ENCODE measurements around the gene MPEG1.

Gene MPEG1

DNA sequence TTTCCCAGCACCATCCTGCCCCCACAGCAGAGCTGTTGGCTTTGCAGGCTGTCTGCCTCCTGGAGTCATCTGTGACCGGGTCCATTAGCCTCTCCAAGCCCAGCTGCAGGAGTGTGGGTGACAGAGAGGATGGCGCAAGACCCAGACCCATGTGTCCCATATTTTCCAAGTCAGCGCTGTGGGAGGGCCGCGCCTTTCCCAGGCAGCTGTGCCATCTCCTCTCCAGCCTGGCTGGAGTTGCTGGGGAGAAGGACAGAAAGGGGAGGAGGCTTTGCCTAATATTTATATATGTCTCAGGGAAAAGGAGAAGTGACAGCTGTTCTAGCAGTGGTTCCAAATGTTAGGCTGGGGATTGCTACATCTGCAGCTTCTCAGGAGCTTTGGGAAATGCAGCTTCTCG, 25.1 kb downstream of the MPEG1 start:
- H3K36me3 ChIP-seq (ENCODE audit: low read depth) = peaks cover 77% of the 10 kb centered on the region
- no peak overlapping the region for H3K27ac ChIP-seq (ENCODE audit: poor library complexity, severe bottlenecking)
- H3K4me1 ChIP-seq (ENCODE audit: insufficient read depth, poor library complexity, severe bottlenecking) = no peaks in the 10 kb centered on the region
- H3K9me3 ChIP-seq (ENCODE audit: severe bottlenecking) = no peaks in the 10 kb centered on the region
- no peak for DNase-seq (ENCODE audit: low spot score)
- H3K4me3 ChIP-seq (ENCODE audit: severe bottlenecking) = no peak overlapping the region
- TF ChIP-seq CTCF (IDR thresholded peaks at IDR 0.05; ENCODE audit: poor library complexity, severe bottlenecking) = no peak
- no peaks in the 10 kb centered on the region for H3K27me3 ChIP-seq (ENCODE audit: insufficient read depth, poor library complexity, severe bottlenecking)
- no peak for ATAC-seq (ENCODE audit: low read depth)

- Histone ChIP-seq H3K27me3 (ENCODE audit: insufficient read depth, poor library complexity, severe bottlenecking) (no peaks in the 10 kb centered on the region), H3K4me1 (ENCODE audit: insufficient read depth, poor library complexity, severe bottlenecking) (no peaks in the 10 kb centered on the region), H3K4me3 (ENCODE audit: severe bottlenecking) (no peak overlapping the region), H3K9me3 (ENCODE audit: severe bottlenecking) (no peaks in the 10 kb centered on the region), H3K36me3 (ENCODE audit: low read depth) (peaks cover 77% of the 10 kb centered on the region), H3K27ac (ENCODE audit: poor library complexity, severe bottlenecking) (no peak overlapping the region)
- ATAC-seq (ENCODE audit: low read depth) = no peak
- DNase-seq (ENCODE audit: low spot score) = no peak
- no peak for TF ChIP-seq CTCF (IDR thresholded peaks at IDR 0.05; ENCODE audit: poor library complexity, severe bottlenecking)
These were observed 25.7 kb downstream of the MPEG1 start for GRCh38 chr11:59187035-59187434.

GRCh38 chr11:59186130-59186594, 26.6 kb downstream of the MPEG1 start:
- Histone ChIP-seq H3K27ac (ENCODE audit: poor library complexity, severe bottlenecking) (no peak overlapping the region), H3K27me3 (ENCODE audit: insufficient read depth, poor library complexity, severe bottlenecking) (no peaks in the 10 kb centered on the region), H3K4me1 (ENCODE audit: insufficient read depth, poor library complexity, severe bottlenecking) (no peaks in the 10 kb centered on the region), H3K36me3 (ENCODE audit: low read depth) (peaks cover 78% of the 10 kb centered on the region), H3K4me3 (ENCODE audit: severe bottlenecking) (no peak overlapping the region), H3K9me3 (ENCODE audit: severe bottlenecking) (no peaks in the 10 kb centered on the region)
- DNase-seq (ENCODE audit: low spot score) (no peak), ATAC-seq (ENCODE audit: low read depth) (peak; percentile 57; the same call in 1 of the 3 replicates)
- peak; percentile 64 for TF ChIP-seq CTCF (IDR thresholded peaks at IDR 0.05; ENCODE audit: poor library complexity, severe bottlenecking)

GRCh38 chr11:59185386-59185945, 27.3 kb downstream of the MPEG1 start:
- H3K4me1 ChIP-seq (ENCODE audit: insufficient read depth, poor library complexity, severe bottlenecking) = no peaks in the 10 kb centered on the region
- no peak for ATAC-seq (ENCODE audit: low read depth)
- no peak overlapping the region for H3K4me3 ChIP-seq (ENCODE audit: severe bottlenecking)
- no peak for DNase-seq (ENCODE audit: low spot score)
- peaks cover 72% of the 10 kb centered on the region for H3K36me3 ChIP-seq (ENCODE audit: low read depth)
- TF ChIP-seq CTCF (IDR thresholded peaks at IDR 0.05; ENCODE audit: poor library complexity, severe bottlenecking) = no peak
- H3K9me3 ChIP-seq (ENCODE audit: severe bottlenecking) = no peaks in the 10 kb centered on the region
- H3K27ac ChIP-seq (ENCODE audit: poor library complexity, severe bottlenecking) = no peak overlapping the region
- H3K27me3 ChIP-seq (ENCODE audit: insufficient read depth, poor library complexity, severe bottlenecking) = no peaks in the 10 kb centered on the region

GRCh38 chr11:59184691-59185339, 27.9 kb downstream of the MPEG1 start:
- Histone ChIP-seq H3K9me3 (ENCODE audit: severe bottlenecking) (no peaks in the 10 kb centered on the region), H3K27me3 (ENCODE audit: insufficient read depth, poor library complexity, severe bottlenecking) (no peaks in the 10 kb centered on the region), H3K4me1 (ENCODE audit: insufficient read depth, poor library complexity, severe bottlenecking) (no peaks in the 10 kb centered on the region), H3K27ac (ENCODE audit: poor library complexity, severe bottlenecking) (no peak overlapping the region), H3K4me3 (ENCODE audit: severe bottlenecking) (no peak overlapping the region), H3K36me3 (ENCODE audit: low read depth) (peaks cover 67% of the 10 kb centered on the region)
- ATAC-seq (ENCODE audit: low read depth) (no peak), DNase-seq (ENCODE audit: low spot score) (no peak)
- no peak for TF ChIP-seq CTCF (IDR thresholded peaks at IDR 0.05; ENCODE audit: poor library complexity, severe bottlenecking)
